ENCODE measurements around the gene GINS3.

Gene GINS3

GRCh38 chr16:58379736-58380135, 12.5 kb upstream of the GINS3 start:
- no peak for ATAC-seq (ENCODE audit: insufficient read depth, low read depth)

GRCh38 chr16:58381661-58382060, 10.6 kb upstream of the GINS3 start:
- Histone ChIP-seq H3K4me1 (ENCODE audit: insufficient read depth, low read length) (peaks cover 3% of the 10 kb centered on the region; the same call in 1 of the 2 replicates), H3K9me3 (ENCODE audit: insufficient read depth, low read length, severe bottlenecking) (no peaks in the 10 kb centered on the region), H3K4me3 (ENCODE audit: low read depth in 1 of 2, low read length in 2 of 2) (no peak overlapping the region), H3K27me3 (ENCODE audit: insufficient read depth, low read length, poor library complexity) (no peaks in the 10 kb centered on the region), H3K9ac (ENCODE audit: low read depth, low read length) (no peak overlapping the region), H3K27ac (ENCODE audit: low read length) (no peak overlapping the region), H3K79me2 (ENCODE audit: insufficient read depth, low read length) (no peaks in the 10 kb centered on the region), H3K4me2 (ENCODE audit: insufficient read depth, low read length) (no peak overlapping the region), H4K20me1 (ENCODE audit: insufficient read depth, low read length) (no peaks in the 10 kb centered on the region), H3K36me3 (ENCODE audit: insufficient read depth, low read length) (no peaks in the 10 kb centered on the region), H2AFZ (ENCODE audit: low read depth, low read length) (no peak overlapping the region)
- no peak for TF ChIP-seq CTCF (IDR thresholded peaks at IDR 0.05; ENCODE audit: borderline replicate concordance, extremely low read depth, low read length, poor library complexity, severe bottlenecking)
- no peak for TF ChIP-seq EZH2 (IDR thresholded peaks at IDR 0.05; ENCODE audit: borderline replicate concordance, low read depth, low read length, severe bottlenecking)
- ATAC-seq (ENCODE audit: insufficient read depth, low read depth) (no peak), DNase-seq (no peak)

More at GRCh38 chr16:58379736-58380135, 12.5 kb upstream of the GINS3 start:
- Histone ChIP-seq H3K27me3 (ENCODE audit: insufficient read depth, low read length, poor library complexity) (no peaks in the 10 kb centered on the region), H4K20me1 (ENCODE audit: insufficient read depth, low read length) (no peaks in the 10 kb centered on the region), H3K9ac (ENCODE audit: low read depth, low read length) (no peak overlapping the region), H3K4me1 (ENCODE audit: insufficient read depth, low read length) (peaks cover 3% of the 10 kb centered on the region; the same call in 1 of the 2 replicates), H3K79me2 (ENCODE audit: insufficient read depth, low read length) (no peaks in the 10 kb centered on the region), H3K4me2 (ENCODE audit: insufficient read depth, low read length) (no peak overlapping the region), H3K4me3 (ENCODE audit: low read depth in 1 of 2, low read length in 2 of 2) (no peak overlapping the region), H3K36me3 (ENCODE audit: insufficient read depth, low read length) (no peaks in the 10 kb centered on the region), H3K27ac (ENCODE audit: low read length) (no peak overlapping the region), H2AFZ (ENCODE audit: low read depth, low read length) (no peak overlapping the region), H3K9me3 (ENCODE audit: insufficient read depth, low read length, severe bottlenecking) (no peaks in the 10 kb centered on the region)
- no peak for DNase-seq
- TF ChIP-seq CTCF (IDR thresholded peaks at IDR 0.05; ENCODE audit: borderline replicate concordance, extremely low read depth, low read length, poor library complexity, severe bottlenecking) (no peak), EZH2 (IDR thresholded peaks at IDR 0.05; ENCODE audit: borderline replicate concordance, low read depth, low read length, severe bottlenecking) (no peak)

GRCh38 chr16:58384437-58385055, 7.7 kb upstream of the GINS3 start:
- no peaks in the 10 kb centered on the region for H3K27me3 ChIP-seq (ENCODE audit: insufficient read depth, low read length, poor library complexity)
- no peaks in the 10 kb centered on the region for H4K20me1 ChIP-seq (ENCODE audit: insufficient read depth, low read length)
- TF ChIP-seq CTCF (IDR thresholded peaks at IDR 0.05; ENCODE audit: borderline replicate concordance, extremely low read depth, low read length, poor library complexity, severe bottlenecking), result no peak
- TF ChIP-seq EZH2 (IDR thresholded peaks at IDR 0.05; ENCODE audit: borderline replicate concordance, low read depth, low read length, severe bottlenecking), result no peak
- no peaks in the 10 kb centered on the region for H3K9me3 ChIP-seq (ENCODE audit: insufficient read depth, low read length, severe bottlenecking)
- no peak for ATAC-seq (ENCODE audit: insufficient read depth, low read depth)
- H3K4me3 ChIP-seq (ENCODE audit: low read depth in 1 of 2, low read length in 2 of 2), result no peak overlapping the region
- no peaks in the 10 kb centered on the region for H3K79me2 ChIP-seq (ENCODE audit: insufficient read depth, low read length)
- no peak overlapping the region for H3K9ac ChIP-seq (ENCODE audit: low read depth, low read length)
- H2AFZ ChIP-seq (ENCODE audit: low read depth, low read length), result no peak overlapping the region
- H3K27ac ChIP-seq (ENCODE audit: low read length), result no peak overlapping the region
- H3K4me1 ChIP-seq (ENCODE audit: insufficient read depth, low read length), result no peaks in the 10 kb centered on the region
- no peak for DNase-seq
- no peak overlapping the region for H3K4me2 ChIP-seq (ENCODE audit: insufficient read depth, low read length)
- H3K36me3 ChIP-seq (ENCODE audit: insufficient read depth, low read length), result no peaks in the 10 kb centered on the region
